Mesothelial cell of epicardium (in vitro differentiated cells): ENCODE data around the gene CTSZ. TPM values are rescaled to one million over a fixed set of nuclear protein-coding genes. Genes with fewer than 3 reads are reported as not detected.
"Not testable (repeated sequence)": the region's sequence is repeated elsewhere in the genome, so short reads cannot be mapped to it uniquely, and the experiment has no call there.

Experiments used
- DNase-seq, 2 experiments: peaks; one replicate each; pipeline ENCODE4 v3.0.0; 2021; ENCODE audit warnings: low spot score in 2 of 2; ENCODE audit not compliant: unreplicated experiment in 2 of 2
- H3K27ac Mint-ChIP-seq: 2 replicates; pipeline ENCODE4 v1.8.0; 2021; ENCODE audit warnings: mixed read lengths
- H3K27me3 Mint-ChIP-seq: 2 replicates; pipeline ENCODE4 v1.8.0; 2021; ENCODE audit warnings: low read depth, mixed read lengths
- H3K36me3 Mint-ChIP-seq: 2 replicates; pipeline ENCODE4 v1.8.0; 2021; ENCODE audit warnings: mixed read lengths
- H3K4me1 Mint-ChIP-seq: 2 replicates; pipeline ENCODE4 v1.8.0; 2021; ENCODE audit warnings: mixed read lengths
- H3K4me3 Mint-ChIP-seq: 2 replicates; pipeline ENCODE4 v1.8.0; 2021; ENCODE audit warnings: mild to moderate bottlenecking, moderate library complexity, mixed read lengths
- H3K9me3 Mint-ChIP-seq: 2 replicates; pipeline ENCODE4 v1.8.0; 2021; ENCODE audit warnings: mixed read lengths
- CTCF ChIP-seq: fragments of 200-600 bp; sonication (generic); IDR thresholded peaks from one replicate; pipeline ENCODE4 v1.5.0; 2021; ENCODE audit warnings: antibody characterized with exemption; ENCODE audit not compliant: unreplicated experiment
- total RNA-seq: library from RNA; stranded (reverse); gene quantifications from 3 replicates; pipeline ENCODE4 v1.2.1, GENCODE V29; 2021

Gene CTSZ
- total RNA-seq, 1 donor from 2014 or later = 65.3 TPM

GRCh38 chr20:58987790-58988564 is 19.1 kb downstream of the CTSZ start:
- no peaks in the 10 kb centered on the region for H3K9me3 Mint-ChIP-seq
- peaks cover 22% of the 10 kb centered on the region for H3K4me1 Mint-ChIP-seq
- H3K4me3 Mint-ChIP-seq = no peak overlapping the region
- H3K27me3 Mint-ChIP-seq = no peaks in the 10 kb centered on the region
- H3K36me3 Mint-ChIP-seq = peaks cover 40% of the 10 kb centered on the region
- no peak overlapping the region for H3K27ac Mint-ChIP-seq
- DNase-seq = no peak
- no peak for TF ChIP-seq CTCF

DNA sequence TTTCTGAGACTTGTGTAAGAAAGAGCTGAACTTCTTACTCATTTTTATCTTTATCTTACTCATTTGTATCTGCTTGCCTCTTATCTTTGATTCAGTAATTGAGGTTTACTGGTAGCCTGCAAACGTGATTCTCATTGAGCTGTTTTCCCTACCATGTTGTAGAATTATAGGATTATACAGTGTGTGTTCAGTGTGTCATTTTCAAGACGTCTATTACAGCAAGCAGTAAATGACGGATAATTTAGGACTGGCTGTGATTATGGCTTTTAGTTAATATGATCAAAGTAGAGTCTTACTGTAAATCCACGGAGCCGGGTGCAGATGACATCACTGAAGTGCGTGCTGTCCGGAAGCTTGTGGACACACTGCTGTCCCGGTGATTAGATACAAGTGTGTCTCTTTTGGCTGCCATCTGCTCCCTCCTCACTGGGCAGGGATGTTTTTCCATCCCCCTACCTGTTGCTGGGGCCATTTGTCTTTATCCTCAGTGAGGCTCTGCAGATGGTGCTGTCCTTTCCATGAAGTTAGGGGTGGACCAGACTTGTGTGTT is 20.0 kb downstream of the CTSZ start:
- Mint-ChIP-seq H3K4me3 (no peak overlapping the region), H3K27ac (no peak overlapping the region), H3K4me1 (peaks cover 29% of the 10 kb centered on the region), H3K36me3 (peaks cover 36% of the 10 kb centered on the region), H3K27me3 (no peaks in the 10 kb centered on the region), H3K9me3 (no peaks in the 10 kb centered on the region)
- DNase-seq = no peak
- no peak for TF ChIP-seq CTCF

DNA sequence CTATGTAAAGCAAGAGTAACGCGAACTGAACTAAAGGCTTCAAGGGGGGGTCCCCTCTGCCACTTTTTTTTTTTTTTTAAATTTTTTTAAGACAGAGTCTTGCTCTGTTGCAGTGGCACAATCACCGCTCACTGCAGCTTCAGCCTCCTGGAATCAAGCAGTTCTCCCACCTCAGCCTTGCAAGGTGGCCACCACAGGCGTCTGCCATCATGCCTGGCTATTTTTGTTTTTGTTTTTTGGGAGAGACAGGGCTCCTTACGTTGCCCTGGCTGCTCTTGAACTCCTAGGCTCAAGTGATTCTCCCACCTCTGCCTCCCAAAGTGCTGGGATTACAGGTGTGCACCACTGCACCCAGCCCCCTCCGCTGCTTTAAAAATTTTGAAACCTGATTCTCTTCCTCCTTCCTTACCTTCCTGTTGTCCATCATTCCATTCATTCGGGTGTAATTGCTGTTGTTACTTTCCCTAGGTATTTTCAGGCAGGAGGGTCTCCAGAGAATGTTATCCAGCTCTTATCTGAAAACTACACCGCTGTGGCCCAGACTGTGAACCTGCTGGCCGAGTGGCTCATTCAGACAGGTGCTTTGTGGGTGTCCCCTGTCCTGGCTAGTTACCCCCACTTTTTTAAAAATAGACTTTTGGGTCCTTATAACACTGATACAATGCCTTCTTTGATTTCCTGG is 20.6 kb downstream of the CTSZ start:
- no peak overlapping the region for H3K27ac Mint-ChIP-seq
- H3K4me3 Mint-ChIP-seq = no peak overlapping the region
- no peak for DNase-seq
- peaks cover 32% of the 10 kb centered on the region for H3K36me3 Mint-ChIP-seq
- H3K27me3 Mint-ChIP-seq = no peaks in the 10 kb centered on the region
- peaks cover 32% of the 10 kb centered on the region for H3K4me1 Mint-ChIP-seq
- H3K9me3 Mint-ChIP-seq = no peaks in the 10 kb centered on the region
- no peak for TF ChIP-seq CTCF

DNA sequence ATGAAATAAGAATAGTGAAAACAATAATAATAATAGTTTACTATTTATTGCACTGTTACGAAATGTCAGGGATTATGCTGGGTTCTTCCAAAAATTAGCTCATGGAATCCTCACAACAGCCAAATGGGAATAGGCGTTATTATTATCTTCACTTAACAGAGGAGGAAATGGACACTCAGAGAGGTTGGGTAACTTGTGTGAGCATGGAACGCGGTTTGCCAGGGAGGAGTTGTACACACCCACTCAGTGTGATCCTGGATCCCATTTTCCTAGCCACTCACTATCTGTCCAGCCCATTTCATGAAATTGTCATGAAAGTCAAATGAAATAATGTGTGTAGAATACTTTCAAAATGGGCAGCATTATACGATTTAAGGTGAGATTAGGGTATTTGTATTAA is 21.4 kb downstream of the CTSZ start:
- Mint-ChIP-seq H3K4me3 (no peak overlapping the region), H3K27me3 (no peaks in the 10 kb centered on the region), H3K27ac (peak overlapping the region; percentile 41), H3K9me3 (no peaks in the 10 kb centered on the region), H3K4me1 (peaks cover 32% of the 10 kb centered on the region), H3K36me3 (peaks cover 27% of the 10 kb centered on the region)
- TF ChIP-seq CTCF = no peak
- DNase-seq = no peak

DNA sequence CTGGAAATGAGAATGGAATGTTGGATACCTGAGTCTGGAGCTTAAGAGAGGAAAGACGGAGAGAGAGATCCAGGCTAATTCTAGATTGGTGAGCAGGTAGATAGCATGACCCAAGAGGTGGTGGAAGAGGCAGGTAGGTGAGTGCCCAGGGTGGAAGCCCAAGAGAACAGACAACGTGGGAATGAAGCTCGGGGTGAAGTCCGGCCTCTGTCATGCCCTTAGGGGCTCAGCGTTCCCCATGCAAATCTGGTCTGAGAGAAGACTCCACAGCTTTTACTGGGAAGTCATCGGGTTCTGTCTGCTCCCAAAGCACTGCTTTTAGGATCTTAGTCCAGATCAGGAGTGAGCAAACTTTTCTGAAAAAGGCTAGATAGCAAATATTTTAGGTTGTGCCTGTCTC is 22.4 kb downstream of the CTSZ start:
- Mint-ChIP-seq H3K4me3 (no peak overlapping the region), H3K36me3 (peaks cover 26% of the 10 kb centered on the region), H3K27me3 (no peaks in the 10 kb centered on the region), H3K27ac (no peak overlapping the region), H3K9me3 (no peaks in the 10 kb centered on the region), H3K4me1 (peaks cover 32% of the 10 kb centered on the region)
- DNase-seq = no peak
- TF ChIP-seq CTCF = no peak

DNA sequence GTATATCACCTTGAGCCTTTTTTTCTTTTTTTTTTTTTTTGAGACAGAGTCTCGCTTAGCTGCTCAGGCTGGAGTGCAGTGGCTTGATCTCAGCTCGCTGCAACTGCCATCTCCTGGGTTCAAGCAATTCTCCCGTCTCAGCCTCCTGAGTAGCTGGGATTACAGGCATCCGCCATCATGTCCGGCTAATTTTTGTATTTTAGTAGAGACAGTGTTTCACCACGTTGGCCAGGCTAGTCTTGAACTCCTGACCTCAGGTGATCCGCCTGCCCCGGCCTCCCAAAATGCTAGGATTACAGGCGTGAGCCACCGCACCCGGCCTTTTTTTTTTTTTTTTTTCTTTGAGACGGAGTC is 24.0 kb downstream of the CTSZ start:
- Mint-ChIP-seq H3K4me1 (peaks cover 32% of the 10 kb centered on the region), H3K4me3 (peak overlapping the region; percentile 85), H3K36me3 (peaks cover 15% of the 10 kb centered on the region)
- not testable (repeated sequence) for H3K27ac Mint-ChIP-seq, DNase-seq, H3K9me3 Mint-ChIP-seq, H3K27me3 Mint-ChIP-seq
